Bronchial epithelial cell (primary cell): ENCODE data around the gene COA5. TPM values are rescaled to one million over a fixed set of nuclear protein-coding genes. Genes with fewer than 3 reads are reported as not detected.
A peak's percentile ranks its signal among the peaks of the same experiment; 100 is the strongest.

Experiments used
- DNase-seq: peaks from one replicate; pipeline ENCODE4 v3.0.0-alpha.2; 2010; ENCODE audit warnings: low read depth
- FAIRE-seq: peaks from 2 replicates; lab custom pipeline; 2011; peaks lifted over from hg19 to GRCh38; lab: Jason Lieb, UNC
- H3K27me3 ChIP-seq: 2 replicates; pipeline ENCODE4 v1.5.1; 2011; ENCODE audit warnings: low read length; ENCODE audit not compliant: control insufficient read depth, insufficient read depth
- H3K36me3 ChIP-seq: 2 replicates; pipeline ENCODE4 v1.5.1; 2011; ENCODE audit warnings: low read length; ENCODE audit not compliant: control insufficient read depth, insufficient read depth
- H3K4me3 ChIP-seq: 2 replicates; pipeline ENCODE4 v1.5.1; 2011; ENCODE audit warnings: mild to moderate bottlenecking, low read depth, low read length, control low read depth
- CTCF ChIP-seq: IDR thresholded peaks from 2 replicates; pipeline ENCODE4 v1.5.1; 2011; ENCODE audit warnings: mild to moderate bottlenecking, moderate library complexity, low read length, control low read depth, inconsistent platforms; ENCODE audit not compliant: insufficient read depth, severe bottlenecking
- total RNA-seq: library from RNA; depleted of rRNA; stranded (reverse); fragments of >200 nt; gene quantifications from 2 replicates; pipeline ENCODE4 v1.2.1, GENCODE V29; 2014

COA5 gene
- total RNA-seq, 1 donor from 2014 or later = 12.9 TPM

- peaks cover 6% of the 10 kb centered on the region for H3K36me3 ChIP-seq
- no peak for FAIRE-seq
Measured at GRCh38 chr2:98570356-98570755, 38.0 kb downstream of the COA5 start.

GRCh38 chr2:98569915-98570314 is 38.4 kb downstream of the COA5 start:
- no peak for FAIRE-seq
- Histone ChIP-seq H3K36me3 (peaks cover 6% of the 10 kb centered on the region), H3K4me3 (no peak overlapping the region), H3K27me3 (no peaks in the 10 kb centered on the region)
- TF ChIP-seq CTCF = no peak
- DNase-seq = no peak

More at GRCh38 chr2:98570356-98570755, 38.0 kb downstream of the COA5 start:
- Histone ChIP-seq H3K27me3 (no peaks in the 10 kb centered on the region), H3K4me3 (no peak overlapping the region)
- no peak for TF ChIP-seq CTCF
- no peak for DNase-seq

- FAIRE-seq (no peak), DNase-seq (no peak)
- TF ChIP-seq CTCF = peak; percentile 81
- Histone ChIP-seq H3K27me3 (no peaks in the 10 kb centered on the region), H3K36me3 (peaks cover 4% of the 10 kb centered on the region), H3K4me3 (no peak overlapping the region)
Measured at GRCh38 chr2:98569197-98569793, 39.0 kb downstream of the COA5 start.

GRCh38 chr2:98568161-98568956 is 40.0 kb downstream of the COA5 start:
- DNase-seq (peak; percentile 52), FAIRE-seq (peak; percentile 88)
- no peaks in the 10 kb centered on the region for H3K27me3 ChIP-seq
- H3K36me3 ChIP-seq = peaks cover 6% of the 10 kb centered on the region
- TF ChIP-seq CTCF = no peak
- no peak overlapping the region for H3K4me3 ChIP-seq

GRCh38 chr2:98565941-98566340 is 42.4 kb downstream of the COA5 start:
- DNase-seq (no peak), FAIRE-seq (no peak)
- H3K36me3 ChIP-seq = peaks cover 3% of the 10 kb centered on the region
- H3K27me3 ChIP-seq = no peaks in the 10 kb centered on the region
- no peak overlapping the region for H3K4me3 ChIP-seq
- TF ChIP-seq CTCF = no peak
